ENCODE measurements around the gene SOS1.
A peak's percentile ranks its signal among the peaks of the same experiment; 100 is the strongest.

SOS1 gene

GRCh38 chr2:39099310-39099869 is 21.5 kb downstream of the SOS1 start:
- no peak overlapping the region for H3K27ac ChIP-seq (replicated peaks)
- no peak overlapping the region for H3K4me3 ChIP-seq (replicated peaks; ENCODE audit: insufficient read depth, low read length)
- DNase-seq (ENCODE audit: low read depth in 1 of 2, low spot score in 1 of 2): no peak
- TF ChIP-seq SPI1 (IDR thresholded peaks at IDR 0.05; ENCODE audit: borderline replicate concordance, low read depth): no peak
- TF ChIP-seq GABPA (IDR thresholded peaks at IDR 0.05; ENCODE audit: low read depth): no peak
- TF ChIP-seq POLR2AphosphoS5 (IDR thresholded peaks at IDR 0.05; ENCODE audit: low read depth): no peak
- TF ChIP-seq CTCF (IDR thresholded peaks at IDR 0.05; ENCODE audit: insufficient read depth, low read length): no peak
- TF ChIP-seq, protein P1, sequence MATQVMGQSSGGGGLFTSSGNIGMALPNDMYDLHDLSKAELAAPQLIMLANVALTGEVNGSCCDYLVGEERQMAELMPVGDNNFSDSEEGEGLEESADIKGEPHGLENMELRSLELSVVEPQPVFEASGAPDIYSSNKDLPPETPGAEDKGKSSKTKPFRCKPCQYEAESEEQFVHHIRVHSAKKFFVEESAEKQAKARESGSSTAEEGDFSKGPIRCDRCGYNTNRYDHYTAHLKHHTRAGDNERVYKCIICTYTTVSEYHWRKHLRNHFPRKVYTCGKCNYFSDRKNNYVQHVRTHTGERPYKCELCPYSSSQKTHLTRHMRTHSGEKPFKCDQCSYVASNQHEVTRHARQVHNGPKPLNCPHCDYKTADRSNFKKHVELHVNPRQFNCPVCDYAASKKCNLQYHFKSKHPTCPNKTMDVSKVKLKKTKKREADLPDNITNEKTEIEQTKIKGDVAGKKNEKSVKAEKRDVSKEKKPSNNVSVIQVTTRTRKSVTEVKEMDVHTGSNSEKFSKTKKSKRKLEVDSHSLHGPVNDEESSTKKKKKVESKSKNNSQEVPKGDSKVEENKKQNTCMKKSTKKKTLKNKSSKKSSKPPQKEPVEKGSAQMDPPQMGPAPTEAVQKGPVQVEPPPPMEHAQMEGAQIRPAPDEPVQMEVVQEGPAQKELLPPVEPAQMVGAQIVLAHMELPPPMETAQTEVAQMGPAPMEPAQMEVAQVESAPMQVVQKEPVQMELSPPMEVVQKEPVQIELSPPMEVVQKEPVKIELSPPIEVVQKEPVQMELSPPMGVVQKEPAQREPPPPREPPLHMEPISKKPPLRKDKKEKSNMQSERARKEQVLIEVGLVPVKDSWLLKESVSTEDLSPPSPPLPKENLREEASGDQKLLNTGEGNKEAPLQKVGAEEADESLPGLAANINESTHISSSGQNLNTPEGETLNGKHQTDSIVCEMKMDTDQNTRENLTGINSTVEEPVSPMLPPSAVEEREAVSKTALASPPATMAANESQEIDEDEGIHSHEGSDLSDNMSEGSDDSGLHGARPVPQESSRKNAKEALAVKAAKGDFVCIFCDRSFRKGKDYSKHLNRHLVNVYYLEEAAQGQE (IDR thresholded peaks at IDR 0.05; ENCODE audit: insufficient replicate concordance, low read depth): no peak
- H3K27me3 ChIP-seq (ENCODE audit: insufficient read depth, poor library complexity, severe bottlenecking): no peaks in the 10 kb centered on the region

- DNase-seq (ENCODE audit: low read depth in 1 of 2, low spot score in 1 of 2): no peak
- no peak for TF ChIP-seq CTCF (IDR thresholded peaks at IDR 0.05; ENCODE audit: insufficient read depth, low read length)
- no peak for TF ChIP-seq SPI1 (IDR thresholded peaks at IDR 0.05; ENCODE audit: borderline replicate concordance, low read depth)
- TF ChIP-seq, protein P1 (IDR thresholded peaks at IDR 0.05; ENCODE audit: insufficient replicate concordance, low read depth): no peak
- no peak for TF ChIP-seq GABPA (IDR thresholded peaks at IDR 0.05; ENCODE audit: low read depth)
- TF ChIP-seq POLR2AphosphoS5 (IDR thresholded peaks at IDR 0.05; ENCODE audit: low read depth): no peak
- Histone ChIP-seq H3K27me3 (ENCODE audit: insufficient read depth, poor library complexity, severe bottlenecking) (no peaks in the 10 kb centered on the region), H3K4me3 (replicated peaks; ENCODE audit: insufficient read depth, low read length) (no peak overlapping the region), H3K27ac (replicated peaks) (peak overlapping the region; percentile 60)
Observed at GRCh38 chr2:39095624-39096023, 25.2 kb downstream of the SOS1 start.

GRCh38 chr2:39094717-39095363 is 26.0 kb downstream of the SOS1 start:
- Histone ChIP-seq H3K4me3 (replicated peaks; ENCODE audit: insufficient read depth, low read length) (no peak overlapping the region), H3K27me3 (ENCODE audit: insufficient read depth, poor library complexity, severe bottlenecking) (no peaks in the 10 kb centered on the region), H3K27ac (replicated peaks) (peak overlapping the region; percentile 60)
- TF ChIP-seq POLR2AphosphoS5 (IDR thresholded peaks at IDR 0.05; ENCODE audit: low read depth): no peak
- no peak for TF ChIP-seq CTCF (IDR thresholded peaks at IDR 0.05; ENCODE audit: insufficient read depth, low read length)
- TF ChIP-seq GABPA (IDR thresholded peaks at IDR 0.05; ENCODE audit: low read depth): no peak
- no peak for TF ChIP-seq SPI1 (IDR thresholded peaks at IDR 0.05; ENCODE audit: borderline replicate concordance, low read depth)
- TF ChIP-seq, protein P1 (IDR thresholded peaks at IDR 0.05; ENCODE audit: insufficient replicate concordance, low read depth): no peak
- peak; percentile 20 to 61 for DNase-seq (ENCODE audit: low read depth in 1 of 2, low spot score in 1 of 2)
